ENCODE data around the gene TBC1D8.

- no peak for TF ChIP-seq CTCF (IDR thresholded peaks at IDR 0.05)
- TF ChIP-seq POLR2A (IDR thresholded peaks at IDR 0.05) = no peak
These were observed 119.0 kb downstream of the TBC1D8 start for GRCh38 chr2:101032084-101032776.
